ENCODE data around the gene TMA7B.

The TMA7B gene

DNA sequence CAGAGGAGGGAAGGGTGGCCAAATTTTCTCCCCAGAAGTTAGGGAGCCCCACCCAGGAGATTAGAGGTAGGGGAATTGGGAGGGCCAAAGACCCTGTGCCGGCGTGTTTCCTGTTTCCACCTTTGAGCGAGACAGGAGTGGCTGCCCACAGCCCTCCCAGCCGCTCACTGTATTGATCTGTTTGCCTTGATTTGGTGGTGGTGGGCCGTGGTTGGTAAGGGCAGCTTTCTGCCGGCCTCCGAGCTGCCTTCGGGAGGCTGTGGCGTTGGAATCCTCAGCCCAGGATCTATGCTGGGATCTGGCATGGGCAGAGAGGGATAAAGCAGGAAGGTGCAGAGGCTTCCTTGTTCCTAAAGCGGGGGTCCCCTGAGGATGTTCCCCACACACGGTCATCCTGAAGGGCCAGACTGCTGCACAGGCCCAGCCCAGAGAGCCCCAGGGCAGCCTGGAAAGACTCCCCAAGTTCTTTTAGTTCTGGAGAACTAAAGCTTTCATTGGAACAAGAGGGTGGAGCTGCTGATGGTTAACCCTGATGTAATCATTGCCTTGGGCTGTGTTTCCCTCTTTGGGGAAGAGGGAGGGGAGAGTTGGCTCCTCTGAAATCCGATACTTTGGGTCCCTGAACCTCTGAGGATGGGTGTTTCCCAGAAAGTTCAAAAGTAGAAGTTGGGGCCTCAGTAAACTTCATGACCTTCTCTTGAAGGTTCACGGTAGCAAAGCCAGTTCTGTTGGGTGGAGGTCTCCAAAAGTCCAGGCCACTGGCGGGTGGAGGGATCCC, 41.8 kb downstream of the TMA7B start:
- no peak for DNase-seq (ENCODE audit: low read depth in 2 of 2)

DNA sequence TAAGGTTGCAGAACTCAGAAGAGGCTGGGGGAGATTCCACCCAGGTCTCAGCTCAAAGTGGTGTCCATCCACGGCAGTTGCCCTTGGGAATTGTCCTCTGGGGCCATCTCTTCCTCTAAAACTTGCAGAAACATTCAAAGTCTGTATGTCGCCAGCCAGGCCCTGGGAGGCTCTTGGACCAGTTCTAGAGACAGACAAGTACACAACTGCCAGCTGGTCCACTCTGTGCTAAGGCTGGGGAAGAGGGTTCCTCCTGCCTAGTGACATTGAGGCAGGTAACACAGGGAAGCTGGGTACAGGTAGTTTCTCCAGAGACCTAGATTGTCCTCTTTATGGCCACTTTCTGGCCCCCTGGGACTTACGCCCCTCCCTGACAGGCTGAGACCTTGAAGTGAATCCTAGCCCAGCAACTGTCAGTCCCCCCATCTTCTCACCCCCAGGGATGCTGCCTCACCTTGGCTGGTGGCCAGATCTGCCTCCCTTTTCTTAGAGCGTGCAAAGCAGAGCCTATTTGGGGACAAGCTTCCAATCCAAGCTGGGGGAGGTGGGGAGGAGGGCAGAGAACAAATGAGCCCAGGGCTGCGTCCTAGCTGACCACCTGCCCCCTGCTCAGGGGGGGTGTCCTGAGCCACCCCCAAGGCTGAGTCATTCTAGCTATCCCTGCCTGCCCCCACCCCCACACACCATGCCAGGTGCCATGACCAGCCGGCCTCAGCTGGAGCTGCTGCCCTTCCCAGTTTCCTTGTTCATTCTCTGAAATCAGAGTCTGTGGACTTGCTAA, 42.9 kb downstream of the TMA7B start:
- DNase-seq (ENCODE audit: low read depth in 2 of 2): no peak

DNA sequence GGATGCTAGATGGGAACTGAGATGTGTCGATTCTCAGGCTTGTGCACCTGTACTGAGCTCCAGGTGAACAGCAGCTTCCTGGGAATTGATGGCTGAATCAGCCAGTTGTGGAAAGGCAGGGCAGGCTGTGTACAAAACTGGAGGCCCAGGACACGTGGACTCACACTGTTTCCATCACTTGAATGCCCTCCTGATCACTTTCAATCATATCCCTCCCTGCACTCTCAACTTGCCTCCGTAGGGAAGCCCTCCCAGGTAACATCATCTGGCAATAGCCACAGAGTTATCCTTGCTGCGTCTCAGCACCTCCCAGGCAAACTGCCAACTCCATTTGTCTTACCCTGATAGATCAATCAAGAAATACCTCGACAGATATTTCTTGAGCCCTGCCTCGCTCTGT, 44.6 kb downstream of the TMA7B start:
- no peak for DNase-seq (ENCODE audit: low read depth in 2 of 2)

DNA sequence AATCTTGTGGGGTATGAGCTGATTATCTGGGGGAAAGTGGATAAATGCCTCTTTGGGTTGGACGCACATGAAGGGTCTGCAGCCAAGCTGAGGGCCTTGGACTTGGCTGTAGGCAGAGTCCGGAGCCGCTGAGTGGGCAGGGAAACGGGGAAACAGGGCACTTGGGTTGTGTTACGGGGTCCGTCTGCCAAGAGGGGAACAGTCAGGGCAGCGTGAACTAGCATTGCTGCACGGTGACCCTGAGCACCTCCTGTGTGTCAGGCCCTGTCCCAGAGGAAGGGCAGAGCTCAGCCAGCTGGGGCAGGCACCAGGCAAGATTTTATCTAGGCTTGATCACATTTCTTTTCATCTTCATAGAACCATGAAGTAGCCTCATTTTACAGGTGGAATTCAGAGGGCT, 46.4 kb downstream of the TMA7B start:
- DNase-seq (ENCODE audit: low read depth in 2 of 2): no peak

DNA sequence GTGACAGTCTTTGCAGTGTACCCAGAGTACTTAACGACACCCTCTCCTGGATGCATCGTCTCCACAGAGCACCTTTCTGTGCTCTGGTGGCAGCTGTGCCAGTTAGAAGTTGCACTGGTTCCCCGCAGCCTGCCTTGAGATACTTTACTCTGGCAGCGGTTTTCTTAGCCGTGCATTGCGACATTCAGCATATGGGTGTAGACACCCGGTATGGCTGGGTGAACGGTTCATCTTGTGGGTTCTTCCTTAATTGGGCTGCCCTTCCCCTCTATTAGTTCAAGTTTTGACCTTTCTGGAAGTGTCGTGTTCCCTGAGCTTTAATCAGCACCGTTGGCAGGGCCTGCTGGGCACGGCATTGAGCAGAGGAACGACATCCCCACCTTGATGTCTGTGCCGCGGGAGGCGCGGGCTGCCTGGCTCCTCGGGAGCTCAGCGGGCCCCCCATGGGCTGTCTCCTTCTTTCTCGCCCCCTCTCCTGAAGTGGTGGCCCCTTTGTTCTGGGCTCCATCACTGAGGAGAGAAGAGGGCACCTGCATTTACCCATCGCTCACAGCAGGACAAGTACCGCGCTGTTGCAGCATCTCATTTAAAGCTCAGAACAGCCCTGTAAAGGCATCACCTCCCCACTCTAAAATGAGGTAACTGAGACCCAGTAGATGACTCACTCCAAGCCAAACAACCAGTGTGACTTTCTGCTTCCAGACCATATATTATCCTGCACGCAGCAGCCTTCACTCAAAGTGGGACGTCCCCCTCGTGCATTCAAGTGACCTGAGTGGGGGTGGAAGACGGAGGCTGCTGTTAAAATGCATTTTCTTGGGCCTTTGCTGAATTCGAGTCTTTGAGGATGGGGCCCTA, 47.9 kb downstream of the TMA7B start:
- no peak for DNase-seq (ENCODE audit: low read depth in 2 of 2)

DNA sequence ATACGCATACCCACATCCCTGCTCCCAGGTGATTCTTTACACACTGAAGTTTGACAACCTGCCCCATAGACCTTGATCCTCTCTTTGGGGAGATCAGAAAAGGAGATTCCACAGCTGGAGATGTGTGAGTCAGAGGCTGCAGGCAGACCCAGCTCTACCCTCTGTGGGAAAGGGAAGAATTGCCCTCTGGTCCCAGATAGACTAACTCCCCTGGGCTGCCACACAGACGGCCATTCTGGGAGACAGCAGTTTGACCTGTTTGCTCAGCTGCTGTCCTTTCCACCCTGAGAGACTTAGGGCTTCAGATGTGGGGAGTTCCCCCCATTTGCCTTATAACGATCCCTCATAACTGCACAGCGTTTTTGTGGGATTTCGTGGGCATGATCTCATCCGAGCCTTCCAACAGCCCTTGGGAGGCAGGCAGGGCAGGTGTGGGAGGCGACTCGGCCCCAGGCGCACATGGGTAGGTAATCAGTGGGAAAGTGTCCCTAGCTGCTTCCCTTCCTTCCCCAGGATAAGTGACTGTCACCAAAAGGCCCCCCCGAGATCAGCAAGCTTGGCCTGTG, 48.6 kb downstream of the TMA7B start:
- no peak for DNase-seq (ENCODE audit: low read depth in 2 of 2)

DNA sequence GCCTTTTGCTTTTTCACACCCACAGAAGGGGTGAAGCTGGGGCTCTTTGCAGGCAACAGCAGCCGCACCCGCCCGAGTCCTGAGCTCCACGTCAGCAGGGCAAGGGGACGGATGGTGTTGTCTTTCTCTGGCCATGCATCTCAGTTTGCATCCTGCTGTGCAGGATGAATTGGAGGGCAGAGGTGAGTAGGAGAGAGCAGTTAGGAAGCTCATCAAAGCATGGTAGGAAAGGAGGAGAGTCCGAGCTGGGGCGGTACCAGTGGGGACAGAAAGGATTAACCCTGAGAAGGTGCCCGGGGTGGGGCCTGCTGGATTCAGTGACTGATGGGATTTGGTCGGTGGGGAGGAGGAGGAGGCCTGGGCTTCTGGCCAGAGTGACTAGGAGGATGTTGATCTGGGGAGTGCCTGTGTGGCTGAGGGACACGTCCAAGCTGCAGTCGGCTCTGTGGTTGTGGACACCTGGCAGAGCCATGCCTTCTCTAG, 49.1 kb downstream of the TMA7B start:
- DNase-seq (ENCODE audit: low read depth in 2 of 2): no peak

DNA sequence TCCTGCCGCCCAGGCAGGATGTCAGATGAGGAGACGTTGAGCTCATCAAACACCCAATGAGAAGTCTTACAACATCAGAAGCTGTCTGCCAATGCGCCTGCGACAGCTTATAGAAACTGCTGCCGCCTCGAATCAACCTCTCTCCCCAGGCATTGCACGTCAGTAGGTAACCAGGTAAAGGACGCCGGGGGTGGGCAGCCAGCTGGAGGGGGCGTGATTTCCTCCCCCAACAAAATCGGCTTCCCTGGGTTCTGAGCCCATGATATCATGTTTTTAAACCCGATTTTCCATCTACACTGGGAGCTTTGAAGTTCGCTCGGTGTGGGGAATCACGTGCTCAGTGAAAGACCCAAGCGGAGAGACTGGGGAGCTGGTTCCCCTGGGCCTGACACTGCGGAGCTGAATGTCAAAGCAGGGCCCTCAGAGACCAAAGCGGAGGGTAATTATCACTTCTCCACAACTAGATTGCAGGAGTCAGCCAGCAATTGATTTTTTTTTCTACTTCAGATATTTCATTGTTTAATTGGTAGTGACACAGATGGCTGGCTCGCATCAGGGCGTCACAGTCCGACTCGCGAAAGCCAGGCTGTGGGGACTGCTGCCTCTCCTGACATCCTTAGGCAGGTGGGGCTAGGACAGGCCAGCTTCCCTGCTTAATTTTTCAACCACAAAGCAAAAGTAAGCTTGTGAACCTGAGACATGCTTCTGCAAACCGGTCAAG, 49.9 kb downstream of the TMA7B start:
- DNase-seq (ENCODE audit: low read depth in 2 of 2): peak in 1 of 2 donors; percentile 17

DNA sequence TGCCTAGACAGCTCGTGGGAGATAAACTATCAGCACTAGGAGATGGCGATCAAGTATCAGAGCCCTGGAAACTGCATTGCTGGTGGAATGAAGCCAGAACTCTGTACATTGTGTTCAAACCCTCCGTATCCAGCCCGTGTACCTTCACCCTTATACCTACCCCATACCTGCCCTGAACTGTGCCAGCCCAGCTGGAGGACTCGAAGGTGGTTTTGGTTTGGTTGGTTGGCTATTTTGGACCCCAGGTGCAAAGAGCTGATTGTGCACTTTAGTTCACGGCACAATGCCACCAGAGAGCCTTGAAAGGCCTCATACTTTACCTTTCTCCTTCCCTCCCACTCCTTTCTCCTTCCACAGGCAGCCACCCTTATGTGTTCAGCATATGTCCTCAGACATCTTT, 50.5 kb downstream of the TMA7B start:
- no peak for DNase-seq (ENCODE audit: low read depth in 2 of 2)
